Activated T-cell treated with anti-CD3 and anti-CD28 coated beads, Interleukin-2, amount 50 U/mL, for 72 hours (primary cell): Measurements from ENCODE around the gene ISCA1. TPM values are rescaled to one million over a fixed set of nuclear protein-coding genes. Genes with fewer than 3 reads are reported as not detected.

Experiments used
- ATAC-seq, 2 donors: fragments of 150-1000 bp; cut with Tn5 transposase; replicated peaks in 1 of 2; 2 replicates each; pipeline ENCODE4 v1.10.0; 2021; ENCODE audit warnings: moderate library complexity in 2 of 2, mild to moderate bottlenecking in 1 of 2
- DNase-seq, 2 donors: peaks; one replicate each; pipeline ENCODE4 v3.0.0; 2021 to 2022; ENCODE audit warnings: mixed read lengths in 1 of 2
- H3K27ac Mint-ChIP-seq: one replicate; pipeline ENCODE4 v1.8.0; 2022; ENCODE audit warnings: mild to moderate bottlenecking, moderate library complexity, mixed read lengths
- H3K27me3 Mint-ChIP-seq: one replicate; pipeline ENCODE4 v1.8.0; 2022; ENCODE audit warnings: low read depth, mixed read lengths
- H3K36me3 Mint-ChIP-seq, 2 donors: one replicate each; pipeline ENCODE4 v1.8.0; 2022; ENCODE audit warnings: mixed read lengths in 2 of 2, mild to moderate bottlenecking in 1 of 2; ENCODE audit not compliant: insufficient read depth in 2 of 2
- H3K4me1 Mint-ChIP-seq: one replicate; pipeline ENCODE4 v1.8.0; 2022; ENCODE audit warnings: low read depth, mixed read lengths
- H3K4me3 Mint-ChIP-seq, 2 donors: one replicate each; pipeline ENCODE4 v1.8.0; 2022; ENCODE audit warnings: mild to moderate bottlenecking in 2 of 2, mixed read lengths in 2 of 2, moderate library complexity in 2 of 2
- H3K9me3 Mint-ChIP-seq, 2 donors: one replicate each; pipeline ENCODE4 v1.8.0; 2022; ENCODE audit warnings: mixed read lengths in 2 of 2
- total RNA-seq, 2 donors: library from RNA; stranded (reverse); gene quantifications; one replicate each; pipeline ENCODE4 v1.2.3, GENCODE V29; 2022

ISCA1 gene
- total RNA-seq, 2 donors from 2014 or later = 21.7 to 24.1 TPM

DNA sequence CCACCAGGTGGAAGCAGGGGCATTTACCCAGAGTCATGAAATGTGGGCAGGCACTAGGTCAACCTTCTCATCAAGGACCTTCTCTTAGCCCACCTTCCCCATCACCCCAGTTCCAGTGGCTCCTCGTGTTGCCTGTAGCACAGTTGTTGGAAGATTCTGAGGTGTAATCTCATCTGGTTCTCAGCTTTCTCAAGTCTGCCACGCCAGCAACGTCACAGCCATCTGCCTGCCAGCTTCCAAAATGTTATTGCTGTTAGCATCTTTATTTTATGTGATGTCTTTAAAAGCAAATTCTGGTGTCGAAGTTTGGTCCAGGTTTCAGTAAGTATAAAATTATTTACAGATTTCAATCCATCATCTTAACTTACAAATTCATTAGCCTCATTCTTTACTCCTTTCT lies 33.6 kb downstream of the ISCA1 start:
- ATAC-seq = no peak
- H3K4me1 Mint-ChIP-seq = no peaks in the 10 kb centered on the region
- DNase-seq = no peak
- H3K27me3 Mint-ChIP-seq = peaks cover 14% of the 10 kb centered on the region
- H3K36me3 Mint-ChIP-seq = peaks cover 1 to 3% of the 10 kb centered on the region in 2 donors
- no peak overlapping the region for H3K27ac Mint-ChIP-seq
- H3K9me3 Mint-ChIP-seq = peaks cover 3 to 4% of the 10 kb centered on the region in 2 donors
- no peak overlapping the region for H3K4me3 Mint-ChIP-seq

DNA sequence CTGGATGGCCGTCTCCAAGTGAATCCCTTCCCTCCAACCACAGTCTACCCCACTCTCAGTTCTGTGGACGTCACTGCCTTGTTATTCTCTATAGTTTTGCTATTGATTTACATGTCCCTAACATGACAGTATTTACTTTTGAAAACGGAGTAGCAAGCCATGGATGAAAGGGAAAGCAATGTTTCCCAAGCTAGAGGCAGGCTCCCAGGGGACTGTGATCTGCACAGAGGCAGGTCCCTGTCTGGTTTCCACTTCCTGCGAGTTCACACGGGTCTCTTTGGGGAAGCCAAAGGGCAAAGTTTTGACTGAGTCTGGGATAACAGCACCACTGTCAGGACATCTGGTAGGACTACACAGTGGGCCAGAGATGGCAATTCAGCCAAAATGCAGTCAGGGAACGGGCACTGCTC lies 35.6 kb downstream of the ISCA1 start:
- H3K27ac Mint-ChIP-seq = no peak overlapping the region
- H3K27me3 Mint-ChIP-seq = peaks cover 14% of the 10 kb centered on the region
- peaks cover 0 to 1% of the 10 kb centered on the region in 2 donors for H3K9me3 Mint-ChIP-seq
- DNase-seq = no peak
- ATAC-seq = no peak
- no peak overlapping the region for H3K4me3 Mint-ChIP-seq
- H3K36me3 Mint-ChIP-seq = peaks cover 0 to 3% of the 10 kb centered on the region in 2 donors
- peaks cover 4% of the 10 kb centered on the region for H3K4me1 Mint-ChIP-seq

DNA sequence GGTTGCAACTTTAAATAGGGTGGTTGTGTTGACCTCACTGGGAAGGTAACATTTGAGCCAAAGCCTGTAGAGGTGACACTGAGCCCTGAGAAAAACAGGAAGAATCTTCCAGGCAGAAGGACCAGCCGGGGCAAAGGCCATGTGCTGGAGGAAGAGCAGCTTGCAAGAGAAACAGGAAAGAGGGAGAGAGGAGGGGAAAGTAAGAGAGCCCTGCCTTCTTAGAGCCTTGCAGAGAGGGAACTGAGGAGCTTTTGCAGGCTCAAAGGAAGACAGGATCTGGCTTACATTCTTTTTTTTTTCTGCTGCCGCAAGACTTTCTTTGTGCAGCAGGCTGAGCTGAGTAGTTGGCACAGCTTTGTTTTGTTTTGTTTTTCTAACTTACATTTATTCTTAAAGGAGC lies 40.3 kb downstream of the ISCA1 start:
- H3K9me3 Mint-ChIP-seq = no peaks in the 10 kb centered on the region
- peaks cover 13% of the 10 kb centered on the region for H3K4me1 Mint-ChIP-seq
- H3K27ac Mint-ChIP-seq = no peak overlapping the region
- H3K36me3 Mint-ChIP-seq = no peaks in the 10 kb centered on the region
- no peak for ATAC-seq
- no peak for DNase-seq
- H3K27me3 Mint-ChIP-seq = peaks cover 3% of the 10 kb centered on the region
- no peak overlapping the region for H3K4me3 Mint-ChIP-seq

DNA sequence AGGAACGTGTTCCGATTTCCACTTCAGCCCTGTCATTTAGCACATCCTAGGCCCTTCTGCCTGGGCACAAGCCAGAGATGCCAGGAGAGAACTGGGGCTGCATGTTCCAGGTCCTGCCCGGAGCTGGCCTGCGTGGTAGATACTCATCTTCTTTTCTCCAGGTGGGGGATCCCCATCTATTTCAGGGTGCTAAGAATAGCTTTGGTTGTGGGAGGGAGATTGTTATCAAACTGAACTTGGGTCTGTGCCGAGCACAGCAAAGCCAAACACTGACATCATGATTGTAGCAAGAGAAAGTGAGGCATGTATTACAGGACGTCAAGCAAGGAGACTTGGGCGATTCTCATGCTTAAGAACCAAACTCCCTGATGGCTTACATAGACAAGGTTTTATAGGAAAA lies 41.1 kb downstream of the ISCA1 start:
- Mint-ChIP-seq H3K27me3 (no peaks in the 10 kb centered on the region), H3K9me3 (no peaks in the 10 kb centered on the region), H3K36me3 (no peaks in the 10 kb centered on the region), H3K27ac (no peak overlapping the region), H3K4me3 (no peak overlapping the region), H3K4me1 (peaks cover 13% of the 10 kb centered on the region)
- peak; percentile 18 to 30 for ATAC-seq
- no peak for DNase-seq

DNA sequence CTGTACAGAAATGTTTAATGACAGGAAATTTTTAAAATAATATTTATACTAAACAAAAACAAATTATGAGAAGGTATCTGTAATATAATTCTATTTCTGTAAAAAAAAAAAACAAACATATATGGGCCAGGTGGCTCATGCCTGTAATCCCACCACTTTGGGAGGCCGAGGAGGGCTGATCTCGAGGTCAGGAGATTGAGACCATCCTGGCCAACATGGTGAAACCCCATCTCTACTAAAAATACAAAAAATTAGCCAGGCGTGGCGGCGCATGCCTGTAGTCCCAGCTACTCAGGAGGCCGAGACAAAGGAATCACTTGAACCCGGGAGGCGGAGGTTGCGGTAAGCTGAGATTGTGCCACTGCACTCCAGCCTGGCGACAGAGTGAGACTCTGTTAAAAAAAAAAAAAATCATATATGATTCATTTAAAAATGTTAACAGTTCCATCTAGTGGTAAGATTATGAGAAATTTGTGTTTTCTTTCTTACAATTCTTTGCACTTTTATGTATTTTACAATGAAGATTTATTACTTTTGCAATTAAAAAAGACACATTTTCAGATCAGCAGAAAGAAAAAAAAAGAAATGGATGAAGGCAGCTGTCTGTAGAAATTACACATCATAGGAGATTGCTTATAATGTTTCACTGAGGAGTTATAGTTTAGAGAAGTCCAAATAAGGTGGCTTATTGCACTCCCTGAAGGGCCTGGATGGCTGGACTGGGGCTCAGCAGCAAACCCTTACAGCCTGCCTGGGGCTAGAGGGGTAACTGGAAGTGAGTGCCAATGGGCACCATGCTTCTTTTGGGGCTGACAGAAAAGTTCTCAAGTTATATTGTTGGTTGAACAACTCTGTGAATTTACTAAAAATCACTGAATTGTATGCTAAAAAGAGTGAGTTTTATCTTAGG lies 43.2 kb downstream of the ISCA1 start:
- no peak for ATAC-seq
- Mint-ChIP-seq H3K27me3 (no peaks in the 10 kb centered on the region), H3K27ac (no peak overlapping the region), H3K4me3 (no peak overlapping the region), H3K4me1 (peaks cover 13% of the 10 kb centered on the region), H3K36me3 (no peaks in the 10 kb centered on the region), H3K9me3 (no peaks in the 10 kb centered on the region)
- no peak for DNase-seq

DNA sequence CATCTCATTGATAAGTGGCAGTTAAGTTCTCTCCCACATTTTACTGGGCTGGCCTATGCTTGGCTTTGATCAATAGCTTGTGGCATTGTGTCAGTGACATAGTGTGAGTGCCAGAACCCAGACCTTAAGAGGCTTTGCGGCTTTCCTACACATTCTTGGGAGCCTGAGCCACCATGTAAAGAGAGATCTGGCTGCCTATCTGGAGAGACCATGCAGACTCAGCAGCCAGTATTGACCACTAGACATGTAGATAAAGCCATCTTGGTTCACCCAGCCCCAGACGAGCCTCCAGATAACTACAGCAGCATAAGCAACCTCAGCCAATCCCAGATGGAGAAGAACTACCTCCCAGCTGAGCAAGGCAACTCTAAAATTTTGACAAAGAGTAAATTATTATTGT lies 51.5 kb downstream of the ISCA1 start:
- Mint-ChIP-seq H3K36me3 (no peaks in the 10 kb centered on the region), H3K27ac (no peak overlapping the region), H3K4me1 (no peaks in the 10 kb centered on the region), H3K9me3 (no peaks in the 10 kb centered on the region), H3K27me3 (peaks cover 13% of the 10 kb centered on the region), H3K4me3 (no peak overlapping the region)
- ATAC-seq = no peak
- DNase-seq = no peak

DNA sequence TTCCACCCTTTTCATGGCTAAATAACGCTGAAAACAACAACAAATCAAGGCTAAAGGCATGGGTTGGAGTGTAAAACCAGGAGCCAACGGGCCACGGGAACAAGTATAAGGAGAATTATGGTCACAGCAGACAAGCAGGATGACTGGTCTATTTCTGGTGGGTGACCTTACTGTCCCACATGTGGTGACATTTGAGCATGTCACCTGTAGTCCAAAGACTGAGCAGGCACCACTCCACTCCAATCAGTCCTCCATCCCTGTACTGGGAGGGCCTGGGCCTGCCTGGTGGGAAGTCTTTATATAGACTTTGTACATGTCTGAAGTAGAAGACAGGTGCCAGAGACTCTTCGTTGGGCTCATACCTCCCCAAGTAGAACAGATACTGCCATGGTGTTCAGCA lies 59.7 kb downstream of the ISCA1 start:
- DNase-seq (no peak), ATAC-seq (no peak)
- no peak overlapping the region for H3K27ac Mint-ChIP-seq
- H3K27me3 Mint-ChIP-seq = no peaks in the 10 kb centered on the region
- H3K4me3 Mint-ChIP-seq = no peak overlapping the region
- H3K4me1 Mint-ChIP-seq = no peaks in the 10 kb centered on the region
- no peaks in the 10 kb centered on the region for H3K36me3 Mint-ChIP-seq
- no peaks in the 10 kb centered on the region for H3K9me3 Mint-ChIP-seq

DNA sequence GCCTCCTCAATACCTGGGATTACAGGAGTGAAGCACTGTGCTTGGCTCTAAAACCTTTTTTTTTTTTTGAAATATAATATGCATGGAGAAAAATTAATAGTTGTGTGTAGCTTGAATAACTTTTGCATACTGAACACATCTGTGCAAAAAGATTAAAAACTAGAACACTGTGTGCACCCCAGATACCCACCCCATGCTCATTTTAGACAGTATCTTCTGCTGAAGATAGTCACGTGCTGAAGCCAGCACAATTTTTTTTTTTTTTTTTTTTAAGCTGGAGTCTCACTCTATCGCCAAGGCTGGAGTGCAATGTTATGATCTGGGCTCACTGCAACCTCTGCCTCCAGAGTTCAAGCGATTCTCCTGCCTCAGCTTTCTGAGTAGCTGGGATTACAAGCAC lies 62.7 kb downstream of the ISCA1 start:
- ATAC-seq (no peak), DNase-seq (no peak)
- H3K4me1 Mint-ChIP-seq = no peaks in the 10 kb centered on the region
- H3K9me3 Mint-ChIP-seq = no peaks in the 10 kb centered on the region
- H3K36me3 Mint-ChIP-seq = no peaks in the 10 kb centered on the region
- H3K4me3 Mint-ChIP-seq = no peak overlapping the region
- no peaks in the 10 kb centered on the region for H3K27me3 Mint-ChIP-seq
- no peak overlapping the region for H3K27ac Mint-ChIP-seq

DNA sequence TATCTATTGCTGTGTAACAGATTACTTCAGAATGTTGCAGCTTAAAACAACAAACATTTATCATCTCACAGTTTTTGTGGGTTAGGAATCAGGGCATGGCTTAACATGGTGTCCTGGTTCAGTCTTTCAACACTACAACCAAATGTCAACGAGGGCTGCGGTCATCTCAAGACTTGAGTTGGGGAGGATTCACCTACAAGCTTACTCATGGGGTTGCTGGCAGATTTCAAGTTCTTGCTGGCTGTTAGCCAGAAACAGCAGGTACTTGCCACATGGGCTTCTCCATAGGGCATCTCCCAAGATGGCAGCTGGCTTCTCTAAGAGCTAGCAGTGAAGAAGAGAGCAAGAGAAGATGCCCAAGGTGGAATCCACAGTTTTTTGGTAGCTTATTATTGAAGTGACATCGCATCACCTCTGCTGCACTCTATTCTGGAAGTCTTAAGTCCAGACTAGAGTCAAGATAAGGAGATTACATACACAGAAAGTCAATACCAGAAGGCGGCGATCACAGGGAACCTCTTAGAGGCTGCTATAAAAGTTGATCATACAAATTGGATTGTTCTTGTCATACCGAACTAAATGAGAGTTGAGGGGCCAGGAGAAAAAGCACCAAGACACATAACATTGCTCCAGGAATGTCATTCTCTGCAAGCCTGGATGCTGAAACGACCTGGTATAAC lies 65.1 kb downstream of the ISCA1 start:
- no peaks in the 10 kb centered on the region for H3K4me1 Mint-ChIP-seq

More for the DNA sequence above, 65.1 kb downstream of the ISCA1 start:
- no peaks in the 10 kb centered on the region for H3K36me3 Mint-ChIP-seq
- DNase-seq (no peak), ATAC-seq (no peak)
- H3K9me3 Mint-ChIP-seq = no peaks in the 10 kb centered on the region
- H3K4me3 Mint-ChIP-seq = no peak overlapping the region
- no peaks in the 10 kb centered on the region for H3K27me3 Mint-ChIP-seq
- no peak overlapping the region for H3K27ac Mint-ChIP-seq

Other genes starting within 250 kb of the ISCA1 start
- gene GOLM1, start 183.0 kb downstream of the ISCA1 start, total RNA-seq = 1 to 10 TPM; 1.2 to 2.7 TPM
- gene C9orf153, start 22.9 kb downstream of the ISCA1 start, total RNA-seq = under 1 TPM in 1 of 2 donors, not detected in 1; 0.21 TPM
- 10 to 100 TPM; 39.6 to 49.9 TPM for gene TUT7, start 71.9 kb upstream of the ISCA1 start, total RNA-seq